ENCODE results near the gene ASB1.

Gene ASB1

GRCh38 chr2:238492840-238493239 is 66.1 kb downstream of the ASB1 start:
- Histone ChIP-seq H3K9ac (ENCODE audit: low read length) (no peak overlapping the region), H2AFZ (ENCODE audit: low read length) (no peak overlapping the region)

GRCh38 chr2:238493411-238493810 is 66.7 kb downstream of the ASB1 start:
- no peaks in the 10 kb centered on the region for H4K20me1 ChIP-seq (ENCODE audit: insufficient read depth, low read length)
- no peaks in the 10 kb centered on the region for H3K36me3 ChIP-seq (replicated peaks; ENCODE audit: insufficient read depth, low read length)
- DNase-seq: no peak
- no peaks in the 10 kb centered on the region for H3K9me3 ChIP-seq (replicated peaks; ENCODE audit: insufficient read depth, low read length)
- H3K4me1 ChIP-seq (ENCODE audit: low read length): no peaks in the 10 kb centered on the region
- TF ChIP-seq EZH2 (optimal IDR thresholded peaks at IDR 0.05; ENCODE audit: low read depth, low read length) (no peak), EZH2phosphoT487 (IDR thresholded peaks at IDR 0.05; ENCODE audit: low read length) (no peak), CTCF (IDR thresholded peaks at IDR 0.05; ENCODE audit: low read length) (no peak)
- H3K9ac ChIP-seq (ENCODE audit: low read length): no peak overlapping the region
- H3F3A ChIP-seq (ENCODE audit: insufficient read depth, low read length): no peaks in the 10 kb centered on the region
- H2AFZ ChIP-seq (ENCODE audit: low read length): no peak overlapping the region
- no peaks in the 10 kb centered on the region for H3K9me2 ChIP-seq (replicated peaks; ENCODE audit: insufficient read depth, low read length)
- H3K4me2 ChIP-seq (ENCODE audit: low read depth, low read length): no peak overlapping the region
- peaks cover 17% of the 10 kb centered on the region; the same call in 1 of the 2 replicates for H3K27me3 ChIP-seq (replicated peaks; ENCODE audit: insufficient read depth, low read length)
- no peaks in the 10 kb centered on the region for H3K79me2 ChIP-seq (ENCODE audit: low read length)
- no peak overlapping the region for H3K4me3 ChIP-seq (ENCODE audit: low read length)
- no peak overlapping the region for H3K27ac ChIP-seq (ENCODE audit: low read length)

More at GRCh38 chr2:238492840-238493239, 66.1 kb downstream of the ASB1 start:
- Histone ChIP-seq H3K36me3 (replicated peaks; ENCODE audit: insufficient read depth, low read length) (no peaks in the 10 kb centered on the region), H3F3A (ENCODE audit: insufficient read depth, low read length) (no peaks in the 10 kb centered on the region), H3K27me3 (replicated peaks; ENCODE audit: insufficient read depth, low read length) (peaks cover 17% of the 10 kb centered on the region; the same call in 1 of the 2 replicates), H3K4me3 (ENCODE audit: low read length) (no peak overlapping the region), H3K9me2 (replicated peaks; ENCODE audit: insufficient read depth, low read length) (no peaks in the 10 kb centered on the region), H3K4me2 (ENCODE audit: low read depth, low read length) (no peak overlapping the region), H3K4me1 (ENCODE audit: low read length) (no peaks in the 10 kb centered on the region), H3K9me3 (replicated peaks; ENCODE audit: insufficient read depth, low read length) (no peaks in the 10 kb centered on the region), H4K20me1 (ENCODE audit: insufficient read depth, low read length) (no peaks in the 10 kb centered on the region), H3K79me2 (ENCODE audit: low read length) (no peaks in the 10 kb centered on the region), H3K27ac (ENCODE audit: low read length) (no peak overlapping the region)
- TF ChIP-seq EZH2phosphoT487 (IDR thresholded peaks at IDR 0.05; ENCODE audit: low read length) (no peak), EZH2 (optimal IDR thresholded peaks at IDR 0.05; ENCODE audit: low read depth, low read length) (no peak), CTCF (IDR thresholded peaks at IDR 0.05; ENCODE audit: low read length) (no peak)
- no peak for DNase-seq

GRCh38 chr2:238493880-238494572 is 67.3 kb downstream of the ASB1 start:
- Histone ChIP-seq H3K4me3 (ENCODE audit: low read length) (no peak overlapping the region), H3K9ac (ENCODE audit: low read length) (no peak overlapping the region), H3K4me1 (ENCODE audit: low read length) (no peaks in the 10 kb centered on the region), H3K36me3 (replicated peaks; ENCODE audit: insufficient read depth, low read length) (no peaks in the 10 kb centered on the region), H3K27me3 (replicated peaks; ENCODE audit: insufficient read depth, low read length) (peaks cover 17% of the 10 kb centered on the region; the same call in 1 of the 2 replicates), H3F3A (ENCODE audit: insufficient read depth, low read length) (no peaks in the 10 kb centered on the region), H3K4me2 (ENCODE audit: low read depth, low read length) (no peak overlapping the region), H3K9me2 (replicated peaks; ENCODE audit: insufficient read depth, low read length) (no peaks in the 10 kb centered on the region), H4K20me1 (ENCODE audit: insufficient read depth, low read length) (no peaks in the 10 kb centered on the region), H3K9me3 (replicated peaks; ENCODE audit: insufficient read depth, low read length) (no peaks in the 10 kb centered on the region), H2AFZ (ENCODE audit: low read length) (no peak overlapping the region), H3K79me2 (ENCODE audit: low read length) (no peaks in the 10 kb centered on the region), H3K27ac (ENCODE audit: low read length) (no peak overlapping the region)
- TF ChIP-seq EZH2phosphoT487 (IDR thresholded peaks at IDR 0.05; ENCODE audit: low read length) (no peak), CTCF (IDR thresholded peaks at IDR 0.05; ENCODE audit: low read length) (no peak), EZH2 (optimal IDR thresholded peaks at IDR 0.05; ENCODE audit: low read depth, low read length) (no peak)
- DNase-seq: no peak

All from MM.1S (cell line).